Osteoblast (primary cell): ENCODE measurements around the gene XRCC3. TPM values are rescaled to one million over a fixed set of nuclear protein-coding genes. Genes with fewer than 3 reads are reported as not detected.

ENCODE experiments used
- DNase-seq: peaks from one replicate; pipeline ENCODE4 v3.0.0; 2011; ENCODE audit warnings: low spot score, mixed read lengths; ENCODE audit not compliant: insufficient read length; ENCODE audit errors: missing footprints
- H2AFZ ChIP-seq: 2 replicates; pipeline ENCODE4 v1.6.0; 2011; ENCODE audit warnings: mild to moderate bottlenecking, low read length
- H3K27ac ChIP-seq: 2 replicates; pipeline ENCODE4 v1.5.1; 2011; ENCODE audit warnings: mild to moderate bottlenecking, low read depth, low read length, moderate library complexity
- H3K27me3 ChIP-seq: 2 replicates; pipeline ENCODE4 v1.6.0; 2012; ENCODE audit warnings: mild to moderate bottlenecking, control low read depth, inconsistent platforms, low read length, moderate library complexity; ENCODE audit not compliant: insufficient read depth
- H3K36me3 ChIP-seq: 2 replicates; pipeline ENCODE4 v1.5.1; 2011; ENCODE audit warnings: mild to moderate bottlenecking, low read length, control low read depth, moderate library complexity; ENCODE audit not compliant: insufficient read depth
- H3K4me1 ChIP-seq: 2 replicates; pipeline ENCODE4 v1.5.1; 2011; ENCODE audit warnings: mild to moderate bottlenecking, low read length, control low read depth, moderate library complexity; ENCODE audit not compliant: insufficient read depth
- H3K4me2 ChIP-seq: 2 replicates; pipeline ENCODE4 v1.6.0; 2011; ENCODE audit warnings: mild to moderate bottlenecking, low read length; ENCODE audit not compliant: insufficient read depth
- H3K4me3 ChIP-seq: fragments of 200-600 bp; sonication (generic); 3 replicates; pipeline ENCODE4 v1.5.1; 2012; ENCODE audit warnings: mild to moderate bottlenecking, low read length, inconsistent platforms; ENCODE audit not compliant: insufficient read depth
- H3K79me2 ChIP-seq: 2 replicates; pipeline ENCODE4 v1.6.0; 2012; ENCODE audit warnings: mild to moderate bottlenecking, low read length, control low read depth, inconsistent platforms; ENCODE audit not compliant: insufficient read depth
- H3K9me3 ChIP-seq: 2 replicates; pipeline ENCODE4 v1.5.1; 2011; ENCODE audit warnings: low read depth, low read length, control low read depth
- H4K20me1 ChIP-seq: 2 replicates; pipeline ENCODE4 v1.6.0; 2012; ENCODE audit warnings: mild to moderate bottlenecking, low read length, control low read depth; ENCODE audit not compliant: insufficient read depth
- CTCF ChIP-seq: IDR thresholded peaks from 2 replicates; pipeline ENCODE4 v1.5.1; 2011; ENCODE audit warnings: mild to moderate bottlenecking, low read depth, low read length, moderate library complexity; ENCODE audit errors: extremely low read depth
- total RNA-seq: library from RNA; depleted of rRNA; stranded (reverse); fragments of >200 nt; gene quantifications from 2 replicates; pipeline ENCODE4 v1.2.3, GENCODE V29; 2012

The XRCC3 gene
- total RNA-seq, 1 donor: 4.3 TPM

DNA sequence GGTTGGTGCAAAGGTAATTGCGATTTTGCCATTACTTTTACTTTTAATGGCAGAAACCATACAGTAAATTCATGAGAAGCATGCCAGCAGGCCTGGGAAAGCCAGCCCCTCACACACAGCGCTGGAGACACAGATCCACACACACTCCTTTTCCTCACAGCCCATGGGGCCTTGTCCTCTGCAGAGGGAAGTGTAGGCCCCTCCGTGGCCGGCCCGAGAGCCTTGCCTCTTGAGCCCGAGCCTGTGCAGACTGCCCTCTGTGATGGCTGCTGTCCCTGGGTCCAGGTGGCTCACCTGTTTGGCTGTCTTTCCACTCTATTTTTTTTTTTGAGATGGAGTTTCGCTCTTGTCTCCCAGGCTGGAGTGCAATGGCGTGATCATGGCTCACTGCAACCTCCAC is 39.3 kb downstream of the XRCC3 start:
- Histone ChIP-seq H3K4me3 (no peak overlapping the region), H3K9me3 (no peaks in the 10 kb centered on the region), H3K79me2 (peaks cover 37% of the 10 kb centered on the region), H3K36me3 (peaks cover 91% of the 10 kb centered on the region), H3K27ac (no peak overlapping the region), H4K20me1 (no peaks in the 10 kb centered on the region), H3K4me1 (no peaks in the 10 kb centered on the region), H3K4me2 (no peak overlapping the region), H3K27me3 (no peaks in the 10 kb centered on the region), H2AFZ (no peak overlapping the region)
- no peak for TF ChIP-seq CTCF
- DNase-seq: no peak

DNA sequence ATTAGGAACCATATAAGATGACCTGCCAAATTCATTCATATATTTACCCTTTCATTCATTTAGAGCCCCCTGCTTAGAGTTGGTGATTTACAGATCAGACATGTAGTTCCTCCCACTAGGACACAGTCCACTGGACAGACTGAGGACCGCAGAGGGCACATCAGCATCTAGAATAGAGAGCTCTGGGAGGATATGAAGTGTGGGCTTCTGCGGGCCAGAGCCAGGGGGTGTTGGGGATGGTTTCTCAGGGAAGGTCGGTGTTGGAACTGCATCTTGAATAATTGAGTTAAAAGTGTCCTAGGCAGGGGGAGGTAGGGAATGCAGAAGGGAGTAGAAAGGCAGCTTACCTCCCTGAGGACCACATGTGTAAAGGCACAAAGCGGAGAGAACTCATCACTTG is 43.3 kb downstream of the XRCC3 start:
- Histone ChIP-seq H3K27me3 (no peaks in the 10 kb centered on the region), H3K27ac (no peak overlapping the region), H3K79me2 (peaks cover 54% of the 10 kb centered on the region), H3K9me3 (no peaks in the 10 kb centered on the region), H4K20me1 (peaks cover 5% of the 10 kb centered on the region), H3K4me2 (no peak overlapping the region), H3K4me1 (no peaks in the 10 kb centered on the region), H3K4me3 (no peak overlapping the region), H3K36me3 (peaks cover 88% of the 10 kb centered on the region), H2AFZ (no peak overlapping the region)
- no peak for DNase-seq
- no peak for TF ChIP-seq CTCF

GRCh38 chr14:103669370-103669769 is 45.9 kb downstream of the XRCC3 start:
- H3K36me3 ChIP-seq: peaks cover 75% of the 10 kb centered on the region
- DNase-seq: no peak
- H4K20me1 ChIP-seq: peaks cover 11% of the 10 kb centered on the region
- no peaks in the 10 kb centered on the region for H3K9me3 ChIP-seq
- H3K4me2 ChIP-seq: no peak overlapping the region
- H2AFZ ChIP-seq: no peak overlapping the region
- peaks cover 66% of the 10 kb centered on the region for H3K79me2 ChIP-seq
- H3K4me1 ChIP-seq: peaks cover 5% of the 10 kb centered on the region
- no peaks in the 10 kb centered on the region for H3K27me3 ChIP-seq
- no peak overlapping the region for H3K4me3 ChIP-seq
- no peak for TF ChIP-seq CTCF
- no peak overlapping the region for H3K27ac ChIP-seq

DNA sequence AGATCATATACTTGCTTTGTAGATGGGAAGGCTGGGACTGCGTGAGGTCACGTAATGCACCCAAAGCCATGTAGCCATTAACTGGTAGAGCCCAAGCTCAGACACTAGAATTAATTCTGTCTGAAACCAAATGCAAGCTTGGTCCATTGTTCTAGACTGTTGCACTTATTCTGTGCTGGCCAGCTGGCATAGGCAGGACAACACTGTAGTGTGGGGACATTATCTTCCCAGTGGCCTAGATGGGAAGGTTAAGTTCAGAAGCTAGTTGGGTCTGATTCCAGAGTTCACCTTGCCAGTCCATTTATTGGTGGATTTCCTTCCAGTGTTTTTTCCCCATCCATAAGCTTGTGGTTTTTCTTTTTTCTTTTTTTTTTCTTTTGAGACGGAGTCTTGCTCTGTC is 47.1 kb downstream of the XRCC3 start:
- peaks cover 11% of the 10 kb centered on the region for H4K20me1 ChIP-seq
- H3K27ac ChIP-seq: no peak overlapping the region

More for the DNA sequence above, 47.1 kb downstream of the XRCC3 start:
- H3K4me3 ChIP-seq: no peak overlapping the region
- H3K4me1 ChIP-seq: peaks cover 16% of the 10 kb centered on the region
- no peaks in the 10 kb centered on the region for H3K27me3 ChIP-seq
- peaks cover 72% of the 10 kb centered on the region for H3K79me2 ChIP-seq
- no peak overlapping the region for H3K4me2 ChIP-seq
- H3K9me3 ChIP-seq: no peaks in the 10 kb centered on the region
- no peak overlapping the region for H2AFZ ChIP-seq
- H3K36me3 ChIP-seq: peaks cover 65% of the 10 kb centered on the region
- DNase-seq: no peak
- no peak for TF ChIP-seq CTCF
